ENCODE data around the gene ARHGEF9.
A peak's percentile ranks its signal among the peaks of the same experiment; 100 is the strongest.
"Not testable (repeated sequence)": the region's sequence is repeated elsewhere in the genome, so short reads cannot be mapped to it uniquely, and the experiment has no call there.

The ARHGEF9 gene

GRCh38 chrX:63784902-63785707, at the start of gene ARHGEF9:
TSS of gene ARHGEF9 (minus strand) at chrX:63785214. CDS start at chrX:63785145, 69 bp downstream.
- no peak for DNase-seq (ENCODE audit: low read depth in 2 of 2)

- not testable (repeated sequence) for DNase-seq (ENCODE audit: low read depth in 2 of 2)
These were observed 40.4 kb upstream of the ARHGEF9 start for GRCh38 chrX:63825446-63825845.

GRCh38 chrX:63818156-63818555, 33.1 kb upstream of the ARHGEF9 start:
- DNase-seq (ENCODE audit: low read depth in 2 of 2) = no peak

GRCh38 chrX:63817696-63818095, 32.7 kb upstream of the ARHGEF9 start:
- DNase-seq (ENCODE audit: low read depth in 2 of 2) = no peak

GRCh38 chrX:63812823-63813222, 27.8 kb upstream of the ARHGEF9 start:
- DNase-seq (ENCODE audit: low read depth in 2 of 2) = no peak

- no peak for DNase-seq (ENCODE audit: low read depth in 2 of 2)
These were observed 25.7 kb upstream of the ARHGEF9 start for GRCh38 chrX:63810746-63811145.

GRCh38 chrX:63809173-63809572, 24.2 kb upstream of the ARHGEF9 start:
- DNase-seq (ENCODE audit: low read depth in 2 of 2) = no peak

- DNase-seq (ENCODE audit: low read depth in 2 of 2) = not testable (repeated sequence)
These were observed 10.4 kb upstream of the ARHGEF9 start for GRCh38 chrX:63795406-63795805.

- no peak for DNase-seq (ENCODE audit: low read depth in 2 of 2)
These were observed 660 bp upstream of the ARHGEF9 start for GRCh38 chrX:63785708-63786040.

- DNase-seq (ENCODE audit: low read depth in 2 of 2) = no peak
These were observed 590 bp downstream of the ARHGEF9 start for GRCh38 chrX:63784346-63784901.

GRCh38 chrX:63782515-63782914, 2.5 kb downstream of the ARHGEF9 start:
- no peak for DNase-seq (ENCODE audit: low read depth in 2 of 2)

- DNase-seq (ENCODE audit: low read depth in 2 of 2) = no peak
These were observed 16.3 kb downstream of the ARHGEF9 start for GRCh38 chrX:63768760-63769159.

- DNase-seq (ENCODE audit: low read depth in 2 of 2) = no peak
These were observed 19.3 kb downstream of the ARHGEF9 start for GRCh38 chrX:63765712-63766111.

GRCh38 chrX:63764946-63765345, 20.1 kb downstream of the ARHGEF9 start:
- DNase-seq (ENCODE audit: low read depth in 2 of 2) = no peak

GRCh38 chrX:63761639-63762038, 23.4 kb downstream of the ARHGEF9 start:
- no peak for DNase-seq (ENCODE audit: low read depth in 2 of 2)

- no peak for DNase-seq (ENCODE audit: low read depth in 2 of 2)
These were observed 27.0 kb downstream of the ARHGEF9 start for GRCh38 chrX:63758011-63758410.

- no peak for DNase-seq (ENCODE audit: low read depth in 2 of 2)
These were observed 29.1 kb downstream of the ARHGEF9 start for GRCh38 chrX:63755892-63756291.

GRCh38 chrX:63754860-63755579, 30.0 kb downstream of the ARHGEF9 start:
- DNase-seq (ENCODE audit: low read depth in 2 of 2) = peak; percentile 66 to 71

- peak in 1 of 2 donors; percentile 16 for DNase-seq (ENCODE audit: low read depth in 2 of 2)
These were observed 30.7 kb downstream of the ARHGEF9 start for GRCh38 chrX:63754136-63754859.

- no peak for DNase-seq (ENCODE audit: low read depth in 2 of 2)
These were observed 33.5 kb downstream of the ARHGEF9 start for GRCh38 chrX:63751481-63751880.

GRCh38 chrX:63750811-63751210, 34.2 kb downstream of the ARHGEF9 start:
- DNase-seq (ENCODE audit: low read depth in 2 of 2) = no peak

- no peak for DNase-seq (ENCODE audit: low read depth in 2 of 2)
These were observed 37.7 kb downstream of the ARHGEF9 start for GRCh38 chrX:63747331-63747730.
